Activated CD4-positive, alpha-beta T cell treated with anti-CD3 and anti-CD28 coated beads for 48 hours (primary cell): Measurements from ENCODE around the gene CPXM2.
"Not testable (repeated sequence)": the region's sequence is repeated elsewhere in the genome, so short reads cannot be mapped to it uniquely, and the experiment has no call there.

Source experiments
- DNase-seq: peaks from one replicate; pipeline ENCODE4 v3.0.0-alpha.2; 2020

Gene CPXM2

DNA sequence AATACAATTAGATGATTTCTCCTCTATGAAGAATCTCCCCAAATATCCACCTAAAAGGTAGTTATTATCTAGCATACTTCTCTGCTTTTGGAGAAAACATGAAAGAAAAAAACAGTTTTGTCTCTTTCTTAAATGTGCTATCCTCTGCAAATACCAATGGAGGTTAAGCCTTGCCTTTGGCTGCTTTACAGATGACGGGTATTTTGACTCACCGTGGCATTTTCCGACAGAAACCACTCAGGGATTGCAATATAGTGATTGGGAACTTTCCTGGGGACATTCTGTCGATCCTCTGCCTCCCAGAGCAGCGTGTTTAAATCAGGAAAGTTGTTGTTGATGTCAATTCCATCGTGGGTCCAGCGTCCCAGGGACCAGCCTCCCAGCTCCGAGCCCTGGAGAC lies 124.8 kb downstream of the CPXM2 start:
- no peak for DNase-seq

DNA sequence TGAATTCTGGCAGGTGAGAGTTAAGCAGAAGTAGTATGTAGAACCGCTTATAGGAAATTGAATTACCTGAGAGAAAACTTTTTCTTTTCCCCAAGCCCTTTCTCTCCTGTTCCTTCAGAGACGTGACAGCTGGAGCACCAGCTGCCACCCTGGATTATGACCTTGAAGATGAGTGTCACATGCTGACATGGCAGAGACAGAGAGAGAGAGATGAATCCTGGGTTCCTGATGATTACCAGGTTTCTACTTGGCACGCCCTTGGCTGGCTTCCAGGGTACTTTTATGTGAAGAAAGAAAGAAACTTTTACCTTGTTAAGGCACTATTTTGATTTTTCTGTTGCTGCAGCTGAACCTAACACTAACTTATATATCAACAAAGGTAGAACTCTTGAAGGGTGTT lies 125.6 kb downstream of the CPXM2 start:
- no peak for DNase-seq

DNA sequence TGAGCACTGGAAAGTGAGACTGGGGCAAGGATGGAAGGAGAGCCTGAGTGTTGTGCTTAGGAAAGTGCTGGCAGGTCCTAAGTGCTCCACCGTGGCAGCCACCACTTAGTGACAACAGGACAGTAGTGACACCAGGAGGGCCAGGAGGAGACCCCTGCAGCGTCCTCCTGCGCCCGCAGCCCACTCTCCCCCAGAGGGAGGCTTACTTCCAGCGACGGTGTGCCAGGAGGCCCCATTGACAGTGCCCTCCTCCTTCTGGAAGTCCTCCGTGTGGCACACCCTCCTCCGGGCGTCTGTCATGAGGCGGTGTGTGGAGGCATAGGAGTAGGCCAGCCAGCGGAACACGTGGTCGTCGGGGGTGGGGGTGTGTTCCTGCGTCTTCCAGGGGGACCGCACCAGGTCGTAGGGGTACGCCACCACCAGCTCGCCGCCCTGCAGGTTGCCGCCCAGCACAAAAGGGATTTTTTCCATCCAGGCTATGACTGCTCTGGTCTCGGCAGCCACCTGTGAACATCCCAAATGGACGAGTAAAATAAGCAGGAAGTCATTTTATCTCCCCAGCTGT lies 129.9 kb downstream of the CPXM2 start:
- DNase-seq: no peak

DNA sequence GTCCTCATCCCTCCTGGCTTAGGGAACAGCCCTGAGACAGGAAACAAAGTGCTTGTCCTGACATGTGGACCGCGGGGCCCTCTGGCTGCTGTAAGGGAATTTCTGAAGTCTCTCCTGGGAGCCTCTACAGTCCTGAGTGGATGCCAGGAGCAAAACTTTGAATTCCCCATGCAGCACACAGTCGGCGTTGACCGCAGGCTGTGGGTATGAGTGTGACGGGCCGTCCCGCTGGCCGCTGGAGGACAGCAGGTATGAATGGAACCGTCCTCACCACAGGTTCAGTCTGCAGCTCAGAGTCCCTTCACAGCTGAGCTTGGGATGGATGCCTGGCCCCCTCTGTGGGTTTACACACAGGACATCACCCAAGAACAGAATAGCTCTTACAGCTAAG lies 130.6 kb downstream of the CPXM2 start:
- no peak for DNase-seq

DNA sequence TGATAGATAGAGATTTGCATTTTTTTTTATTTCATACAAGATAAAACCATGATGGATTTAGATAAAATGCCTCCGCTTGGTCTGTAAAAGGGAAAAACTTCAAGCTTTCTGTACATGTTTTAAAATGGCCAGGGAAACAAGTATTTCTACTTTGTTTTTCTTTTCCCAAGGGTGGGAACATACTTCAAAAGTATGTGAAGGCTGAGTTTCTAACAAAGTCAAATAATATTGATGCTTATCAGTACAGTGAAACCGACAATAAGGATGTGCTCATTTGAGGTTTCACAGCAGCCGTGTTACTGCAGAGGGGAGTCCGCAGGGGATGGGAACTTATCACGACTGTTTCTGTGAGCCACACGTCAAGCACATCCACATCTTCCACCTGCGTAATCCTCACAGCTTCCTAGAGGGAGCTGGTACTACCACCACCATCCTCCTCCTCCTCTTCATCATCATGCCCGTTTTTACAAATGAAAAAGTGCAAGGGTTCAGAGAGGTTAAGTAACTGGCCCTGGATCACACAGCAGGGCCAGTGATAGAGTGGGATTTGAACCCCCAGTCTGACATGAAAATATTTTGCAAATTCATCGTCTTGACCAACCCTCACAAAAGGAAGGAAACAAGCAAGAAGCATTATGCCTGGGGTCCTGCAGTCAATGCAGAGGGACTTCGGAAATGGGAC lies 131.1 kb downstream of the CPXM2 start:
- no peak for DNase-seq

DNA sequence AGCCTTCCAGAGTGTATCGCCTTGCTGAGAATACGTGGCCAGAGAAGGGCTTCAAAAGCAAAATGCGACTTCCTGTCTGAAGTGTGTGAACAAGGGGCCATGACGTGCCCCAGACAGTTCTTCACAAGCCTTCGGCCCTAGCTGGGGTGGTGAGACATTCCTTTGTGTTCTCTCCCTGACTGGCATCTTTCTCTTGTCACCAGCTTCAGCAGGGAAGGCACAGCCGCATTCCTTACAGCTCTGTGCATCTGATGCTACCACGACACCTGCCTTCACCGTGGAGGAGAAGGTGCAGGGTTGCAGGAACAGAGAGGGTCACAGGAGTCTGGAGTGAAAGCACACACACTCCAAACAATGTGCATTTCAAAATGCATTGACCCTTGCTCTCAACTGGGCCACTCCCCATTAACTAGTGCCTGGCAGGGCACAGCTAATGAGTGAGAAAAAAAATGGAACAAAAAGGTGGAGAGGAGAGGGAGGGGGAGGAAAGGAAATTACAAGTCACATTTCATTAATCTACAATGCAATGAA lies 132.0 kb downstream of the CPXM2 start:
- DNase-seq: no peak

DNA sequence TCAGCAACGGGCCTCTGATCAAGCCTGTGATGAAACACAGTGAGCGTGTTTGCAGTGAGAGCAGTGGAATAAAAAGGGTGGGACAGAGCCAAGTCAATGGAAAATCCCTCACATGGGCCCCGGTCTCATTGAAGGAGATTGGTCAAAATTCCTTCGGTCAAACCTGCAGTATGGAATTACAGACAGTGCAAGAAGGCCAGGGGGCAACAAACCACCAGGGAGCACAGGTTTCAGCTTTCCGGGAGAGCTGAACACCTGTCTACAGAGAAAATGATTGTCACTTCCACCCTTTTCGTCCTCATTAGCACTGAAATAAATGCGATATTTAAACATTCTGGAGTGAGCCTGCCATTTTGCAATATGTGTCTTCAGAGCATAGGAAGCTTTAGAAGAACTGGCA lies 132.6 kb downstream of the CPXM2 start:
- DNase-seq: no peak

DNA sequence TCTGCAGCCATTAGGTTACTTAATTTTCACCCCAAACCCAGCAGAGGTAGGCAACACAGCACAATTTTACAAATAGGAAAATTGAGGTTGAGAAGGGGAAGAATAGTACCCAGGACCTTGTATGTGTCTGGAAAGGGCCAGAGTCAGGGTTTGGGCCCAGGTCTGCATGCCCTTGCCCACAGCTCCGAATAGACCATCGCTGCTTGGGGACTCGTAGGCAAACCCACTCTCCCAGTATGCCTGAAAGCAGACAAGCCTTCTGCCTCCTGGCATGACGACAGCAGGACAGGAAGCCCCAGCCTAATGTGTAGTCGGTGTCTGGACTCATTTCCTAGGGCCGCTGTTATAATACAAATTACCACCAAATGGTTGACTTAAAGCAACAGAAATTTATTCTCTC lies 133.8 kb downstream of the CPXM2 start:
- DNase-seq: no peak

DNA sequence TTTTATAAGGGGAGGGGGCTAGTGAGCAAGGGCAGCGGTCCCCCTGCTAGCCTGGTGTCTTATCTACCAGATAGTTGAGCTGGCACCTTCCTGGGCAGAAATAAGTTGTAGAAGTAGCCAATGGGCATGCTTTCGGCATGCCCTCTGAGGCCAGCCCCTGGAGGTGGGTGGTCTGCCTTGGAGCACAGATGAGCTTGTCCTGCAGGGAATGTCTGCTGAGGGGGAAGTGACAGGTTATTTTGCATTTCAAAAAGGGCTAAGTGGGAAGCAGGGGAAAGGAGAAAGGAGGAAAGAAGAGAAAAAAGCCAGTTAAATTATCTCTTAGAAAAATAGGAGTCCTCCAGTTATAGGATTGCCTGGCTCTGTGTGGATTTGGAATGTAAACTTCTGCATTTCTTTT lies 136.5 kb downstream of the CPXM2 start:
- no peak for DNase-seq

DNA sequence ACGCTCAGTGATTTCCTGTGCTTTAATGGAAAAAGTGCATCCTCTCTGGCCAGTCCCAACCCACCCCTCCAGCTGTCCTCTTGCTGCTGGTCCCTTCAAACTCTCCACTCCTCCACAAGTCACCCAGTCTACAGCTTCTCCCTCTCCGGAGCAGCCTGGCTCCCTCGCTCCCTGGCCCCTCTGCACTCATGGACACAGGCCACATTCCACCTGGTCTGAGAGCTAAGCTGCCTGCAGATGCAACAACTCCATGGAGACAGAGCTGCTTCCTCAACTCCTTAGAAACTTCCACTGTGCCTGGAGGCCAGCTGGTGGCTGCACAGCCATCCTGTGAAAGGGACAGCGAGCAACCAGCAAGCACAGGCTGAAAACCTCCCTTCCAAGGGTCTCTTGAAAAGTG lies 137.5 kb downstream of the CPXM2 start:
- no peak for DNase-seq

DNA sequence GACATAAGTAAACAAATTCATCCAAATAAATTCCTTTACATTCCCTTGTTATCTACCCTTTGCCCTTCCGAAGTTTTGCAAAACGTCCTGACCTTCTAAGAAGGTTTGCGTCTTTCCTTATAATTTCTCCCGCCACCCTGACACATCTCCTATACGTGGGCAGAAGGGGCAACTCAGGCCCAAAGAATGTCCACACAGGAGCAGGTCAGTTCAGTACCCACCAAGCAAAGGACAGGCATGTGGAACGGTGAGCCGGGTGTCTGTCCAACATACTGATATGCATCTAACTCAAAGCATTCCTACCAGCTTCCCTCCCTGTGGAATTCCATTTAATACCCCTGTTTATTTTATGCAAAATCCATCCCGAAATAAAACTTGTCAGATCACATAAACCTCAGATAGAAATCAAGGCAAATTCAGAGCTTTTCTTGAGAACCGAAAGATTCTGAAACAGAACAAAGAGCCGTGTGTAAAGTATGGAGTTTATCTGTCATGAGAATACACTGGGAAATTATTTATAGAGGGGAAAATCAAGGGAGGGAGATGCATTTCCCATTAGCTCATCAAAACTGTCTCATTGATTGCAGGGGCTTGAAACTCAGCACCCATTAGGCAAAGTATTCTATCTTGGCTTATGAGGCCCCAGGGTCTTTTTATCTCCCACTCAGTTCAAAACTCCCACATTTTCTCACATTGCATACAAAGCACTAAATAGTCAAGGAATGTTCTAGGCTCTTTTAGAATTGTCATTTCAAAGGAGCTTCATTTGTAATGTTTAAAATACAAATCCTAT lies 140.1 kb downstream of the CPXM2 start:
- DNase-seq: no peak

DNA sequence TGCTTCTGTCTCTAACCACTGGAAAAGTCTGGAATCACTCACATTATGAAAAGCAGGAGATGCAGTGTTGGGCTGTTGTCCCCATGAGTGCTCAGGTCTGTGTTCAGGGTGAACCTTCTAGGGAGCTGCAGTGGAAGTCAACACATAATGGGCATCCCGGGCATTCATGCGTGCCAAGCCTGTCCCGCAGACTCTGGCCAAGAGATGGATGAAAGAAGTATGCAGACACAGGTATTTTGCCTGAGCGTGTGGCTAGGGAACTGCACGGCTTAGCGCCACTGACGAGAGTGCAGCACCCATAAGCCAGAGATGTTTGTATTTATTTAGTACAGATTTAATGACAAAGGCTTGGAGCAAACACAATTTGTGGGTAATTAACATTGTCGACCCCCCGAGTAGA lies 140.7 kb downstream of the CPXM2 start:
- no peak for DNase-seq

DNA sequence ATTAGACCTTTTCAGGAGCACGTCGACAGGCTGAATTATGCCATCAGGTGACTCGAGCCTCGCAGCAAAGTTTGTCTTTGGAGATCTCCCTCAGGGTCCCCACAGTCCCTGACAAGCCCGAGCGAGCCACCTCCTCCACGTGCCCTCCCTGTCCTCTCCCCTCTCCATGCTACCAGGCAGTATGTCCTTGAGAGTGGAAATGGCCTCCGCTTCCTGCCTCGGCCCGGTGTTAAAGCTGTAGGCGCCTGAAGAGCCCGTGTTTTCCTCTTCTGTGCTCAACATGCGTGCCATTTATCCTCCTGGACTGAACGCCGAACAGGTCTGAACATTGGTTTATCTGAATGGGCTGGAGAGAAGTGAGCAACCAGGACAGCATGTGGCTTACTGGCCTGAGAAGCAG lies 142.9 kb downstream of the CPXM2 start:
- DNase-seq: no peak

DNA sequence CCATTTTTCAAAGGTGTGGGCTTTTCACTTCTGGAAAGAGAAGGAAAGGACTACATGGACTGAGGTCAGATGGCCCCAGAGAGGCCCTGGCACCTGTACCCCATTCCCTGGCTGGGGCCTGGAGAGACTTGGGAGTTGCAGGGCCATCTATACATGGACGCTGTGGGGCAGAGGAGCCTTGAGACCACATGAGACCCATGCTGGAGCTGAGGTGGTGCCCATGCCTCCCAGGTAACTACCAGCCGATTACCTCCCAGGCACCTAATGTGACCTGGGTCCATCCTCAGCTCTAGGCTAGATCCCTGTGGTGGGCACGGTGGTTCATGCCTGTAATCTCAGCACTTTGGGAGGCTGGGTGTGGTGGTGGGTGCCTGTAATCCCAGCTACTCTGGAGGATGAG lies 144.2 kb downstream of the CPXM2 start:
- DNase-seq: no peak

DNA sequence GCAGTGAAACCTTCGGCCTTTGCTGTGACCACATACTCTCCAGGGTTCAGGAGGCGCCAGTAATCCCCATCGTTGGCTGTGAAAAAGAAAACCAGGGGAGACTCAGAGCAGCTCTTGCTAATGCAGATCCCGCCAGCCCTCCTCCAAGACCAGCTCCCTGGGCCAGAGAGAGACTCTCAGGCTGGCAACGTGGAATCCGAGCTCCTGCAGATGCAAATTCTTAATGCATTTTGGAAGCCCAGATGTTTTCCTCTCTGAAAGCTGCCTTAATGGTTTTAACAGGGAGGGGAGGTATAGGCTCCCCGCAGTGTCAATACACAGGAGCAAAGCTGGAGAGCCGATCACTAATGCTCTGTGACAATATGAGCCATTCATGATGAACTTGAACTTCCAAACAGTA lies 144.7 kb downstream of the CPXM2 start:
- no peak for DNase-seq

DNA sequence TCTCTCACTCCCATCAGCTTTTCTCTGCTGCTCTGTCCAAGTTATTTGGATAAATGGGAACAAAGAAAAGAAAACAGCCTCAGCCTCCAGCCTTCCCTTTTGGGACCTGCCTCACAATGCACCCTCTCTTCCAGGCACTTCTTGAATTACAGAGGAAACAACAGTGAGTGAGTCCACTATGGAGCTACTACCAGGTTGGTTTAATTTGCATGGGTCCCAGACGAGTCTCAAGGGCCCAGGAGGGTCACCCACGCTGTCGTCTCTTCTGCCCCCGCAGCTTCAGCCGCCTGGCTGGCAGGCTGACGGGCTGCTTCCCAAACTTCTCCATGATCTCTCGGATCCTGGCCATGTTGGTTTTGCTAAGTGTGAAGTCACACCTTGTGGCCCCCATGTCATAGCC lies 145.1 kb downstream of the CPXM2 start:
- no peak for DNase-seq

DNA sequence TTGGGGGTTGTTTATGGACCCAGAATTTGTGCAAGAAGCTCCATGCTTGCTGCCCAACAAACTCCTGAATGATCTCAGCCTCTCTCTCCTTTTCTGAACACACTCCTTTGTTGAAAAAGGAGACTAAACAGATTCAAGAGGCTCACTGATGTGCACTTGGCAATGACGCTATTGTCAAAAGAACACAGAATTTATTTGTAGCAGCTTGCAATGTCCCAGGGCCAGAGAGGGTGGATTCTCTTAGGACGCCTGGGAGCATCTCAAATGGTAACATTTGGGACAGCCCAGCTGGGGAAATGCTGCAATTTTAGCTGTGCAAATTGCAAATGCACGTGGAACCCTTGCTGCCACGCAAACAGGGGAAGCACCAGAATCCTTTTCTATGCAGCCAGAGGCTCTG lies 145.5 kb downstream of the CPXM2 start:
- no peak for DNase-seq

DNA sequence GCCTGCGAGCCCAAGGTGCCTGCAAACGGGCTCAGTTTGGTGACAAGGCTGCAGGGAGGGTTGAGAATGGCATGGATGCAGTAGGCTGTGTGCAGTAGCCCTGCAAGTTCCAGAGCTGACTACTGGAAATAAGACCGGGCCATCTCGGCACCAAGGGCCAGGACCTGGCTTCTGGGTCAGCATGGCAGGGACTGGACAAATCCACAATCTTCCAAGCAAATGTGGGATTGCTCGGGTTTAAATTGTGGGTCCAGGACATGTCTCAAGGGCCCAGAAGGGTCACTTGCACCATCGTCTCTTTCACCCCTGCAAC lies 147.4 kb downstream of the CPXM2 start:
- no peak for DNase-seq

DNA sequence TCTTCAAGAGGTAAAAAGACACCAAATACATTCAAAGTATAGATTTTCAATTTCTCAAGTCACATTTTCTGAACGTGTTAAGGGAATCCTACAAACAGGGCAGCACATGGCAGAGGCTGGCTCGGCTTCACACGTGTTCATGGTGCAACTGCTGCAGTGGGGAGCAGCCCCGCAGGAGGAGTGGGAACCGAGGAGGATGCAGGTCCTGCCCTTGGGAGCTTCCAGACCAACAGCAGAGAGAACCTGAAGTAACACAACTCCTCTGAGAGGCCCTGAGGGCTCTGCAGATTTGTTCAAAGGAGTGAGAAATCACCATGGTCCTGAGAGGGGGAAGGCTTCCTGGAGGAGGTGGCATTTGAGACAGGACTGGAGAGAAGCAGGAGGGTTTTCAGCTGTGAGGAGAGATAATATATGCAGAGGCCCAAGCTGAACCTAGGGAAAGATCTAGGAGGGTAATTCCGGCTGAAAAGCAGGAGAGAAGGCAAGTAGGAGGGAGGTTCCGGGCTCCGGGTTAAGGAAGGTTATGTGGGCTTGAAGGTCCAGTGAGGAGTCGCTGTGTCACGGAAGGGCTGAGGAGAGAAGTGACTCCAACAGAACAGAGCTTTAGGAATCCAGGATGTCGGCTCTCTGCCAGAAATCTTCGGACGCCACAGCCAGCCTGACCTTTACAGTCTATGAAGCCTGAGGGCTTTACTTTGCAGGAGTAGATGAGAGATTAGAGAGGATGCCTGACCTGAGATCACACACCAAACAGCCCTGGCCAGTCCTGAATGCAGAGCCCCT lies 148.0 kb downstream of the CPXM2 start:
- no peak for DNase-seq

DNA sequence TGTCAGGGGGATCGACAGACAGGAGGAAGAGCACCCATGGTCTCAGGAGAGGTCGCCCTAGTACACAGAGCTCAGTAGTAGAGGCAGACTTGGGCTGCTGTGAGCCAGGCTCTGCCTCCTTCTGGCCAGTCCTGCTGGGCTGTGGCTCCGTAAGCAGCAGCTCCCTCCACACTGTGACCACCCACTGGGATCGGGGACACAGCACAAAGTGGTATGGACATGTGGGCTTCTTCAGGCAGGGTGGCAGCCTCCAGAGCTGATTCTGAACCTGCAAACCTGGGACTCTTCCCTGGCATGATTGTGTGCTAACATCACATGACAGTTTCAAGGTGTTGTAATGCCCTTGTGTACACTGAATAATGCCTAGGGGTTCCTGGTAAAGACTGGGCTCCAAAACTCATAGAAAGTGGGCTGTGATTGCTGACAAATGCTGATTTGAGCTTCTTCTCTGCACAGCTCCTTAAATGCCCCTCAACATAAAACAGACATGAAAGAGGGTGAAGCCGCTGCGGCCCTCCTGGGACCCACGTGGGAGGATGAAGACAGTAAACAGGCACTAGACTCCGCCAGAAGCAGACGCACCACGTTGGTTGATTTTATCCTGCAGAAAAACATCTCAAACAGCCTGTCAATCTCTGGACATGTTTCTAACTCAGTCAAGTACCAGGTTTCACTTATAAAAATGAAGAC lies 148.7 kb downstream of the CPXM2 start:
- no peak for DNase-seq

DNA sequence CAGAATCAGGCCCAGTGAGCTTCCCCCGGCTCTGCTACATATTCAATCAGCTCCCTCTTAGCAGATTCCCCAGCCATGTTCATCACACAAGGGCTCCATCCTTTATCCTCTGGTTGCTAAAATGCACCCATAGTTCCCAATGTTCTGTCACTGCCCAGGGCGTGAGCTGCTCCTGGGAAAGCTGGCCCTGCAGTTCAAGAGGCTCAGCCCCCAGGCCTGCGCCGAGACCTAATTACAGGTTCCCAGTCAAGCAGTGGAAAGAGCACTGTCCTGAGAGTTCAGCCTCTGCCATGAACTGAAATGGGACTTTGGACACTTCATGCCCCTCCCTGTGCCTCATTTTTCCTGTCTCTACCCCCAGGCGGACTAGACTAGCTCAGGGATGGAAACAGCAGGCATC lies 149.9 kb downstream of the CPXM2 start:
- DNase-seq: no peak

DNA sequence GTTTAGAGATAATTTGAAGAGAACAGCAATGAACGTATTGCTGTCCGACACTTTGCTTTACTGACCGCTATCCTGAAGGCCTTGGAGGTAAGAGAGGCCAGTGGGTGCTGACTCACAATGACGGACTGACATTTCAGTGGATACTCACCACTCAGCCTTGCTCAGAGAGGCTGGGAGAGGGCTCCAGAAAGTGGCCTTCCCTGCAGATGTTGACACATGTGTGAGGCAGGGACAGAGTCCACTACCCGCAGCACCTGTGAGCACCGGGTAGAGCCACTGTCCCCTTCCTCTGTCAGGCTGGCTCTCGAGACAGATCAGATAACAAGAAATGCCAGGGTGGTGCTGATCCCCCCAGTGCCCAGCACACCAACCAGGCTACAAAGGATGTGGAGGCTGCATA lies 150.5 kb downstream of the CPXM2 start:
- DNase-seq: no peak

DNA sequence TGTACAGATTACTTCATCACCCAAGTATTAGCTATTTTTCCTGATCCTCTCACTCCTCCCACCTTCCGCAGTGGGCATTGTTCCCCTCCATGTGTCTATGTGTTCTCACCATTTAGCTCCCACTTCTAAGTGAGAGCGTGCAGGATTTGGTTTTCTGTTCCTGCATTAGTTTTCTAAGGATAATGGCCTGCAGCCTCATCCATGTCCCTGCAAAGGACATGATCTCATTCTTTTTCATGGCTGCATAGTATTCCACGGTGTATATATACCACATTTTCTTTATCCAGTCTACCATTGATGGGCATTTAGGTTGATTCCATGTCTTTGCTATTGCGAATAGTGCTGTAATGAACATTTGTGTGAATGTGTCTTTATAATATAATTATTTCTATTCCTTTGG lies 154.7 kb downstream of the CPXM2 start:
- DNase-seq: not testable (repeated sequence)
